EL (cell line): ENCODE measurements around the gene ZG16.
"Not testable (repeated sequence)": the region's sequence is repeated elsewhere in the genome, so short reads cannot be mapped to it uniquely, and the experiment has no call there.

Source experiments
- DNase-seq: peaks from one replicate; pipeline ENCODE4 v3.0.0-alpha.2; 2016

ZG16 gene

DNA sequence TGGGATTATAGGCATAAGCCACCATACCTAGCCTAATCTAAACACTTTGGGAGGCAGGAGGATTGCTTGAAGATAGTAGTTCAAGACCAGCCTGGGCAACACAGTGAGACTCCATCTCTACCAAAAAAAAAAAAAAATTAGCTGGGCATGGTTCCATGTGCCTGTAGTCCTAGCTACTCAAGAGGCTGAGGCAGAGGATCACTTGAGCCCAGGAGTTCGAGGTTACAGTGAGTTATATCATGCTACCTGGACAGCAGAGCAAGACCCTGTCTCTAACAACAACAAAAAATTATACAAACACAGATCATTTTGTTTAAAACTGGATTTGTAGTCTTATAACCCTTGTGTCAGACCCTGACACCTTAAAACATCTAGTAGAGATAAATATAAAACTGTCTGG lies 24.5 kb upstream of the ZG16 start:
- DNase-seq, result no peak

DNA sequence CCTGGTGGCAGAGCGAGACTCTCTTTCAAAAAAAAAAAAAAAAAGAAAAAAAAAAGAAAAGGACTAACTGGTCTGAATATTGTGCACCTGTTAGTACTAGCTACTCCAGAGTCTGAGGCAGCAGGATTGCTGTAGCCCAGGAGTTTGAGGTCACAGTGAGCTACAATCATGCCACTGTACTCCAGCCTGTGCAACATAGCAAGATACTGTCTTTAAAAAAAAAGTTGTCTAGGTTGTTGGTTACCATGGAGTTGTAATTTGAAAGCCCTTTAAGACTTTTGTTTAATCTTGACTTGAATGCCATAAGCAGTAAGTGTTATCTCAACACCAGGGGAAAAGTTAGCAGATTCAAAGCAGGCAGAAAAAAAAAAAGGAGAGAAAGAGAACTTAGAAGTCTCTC lies 21.4 kb upstream of the ZG16 start:
- no peak for DNase-seq

DNA sequence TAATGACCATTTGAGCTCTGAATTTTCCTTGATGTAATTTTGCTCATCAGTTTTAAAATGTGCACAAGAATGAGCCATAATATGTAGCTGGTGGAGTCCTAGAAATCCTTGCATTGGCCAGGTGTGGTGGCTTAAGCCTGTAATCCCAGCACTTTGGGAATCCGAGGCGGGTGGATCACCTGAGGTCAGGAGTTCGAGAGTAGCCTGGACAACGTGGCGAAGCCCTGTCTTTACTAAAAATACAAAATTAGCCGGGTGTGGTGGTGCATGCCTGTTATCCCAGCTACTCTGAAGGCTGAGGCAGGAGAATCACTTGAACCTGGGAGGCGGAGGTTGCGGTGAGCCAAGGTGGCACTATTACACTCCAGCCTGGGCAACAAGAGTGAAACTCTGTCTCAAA lies 21.0 kb upstream of the ZG16 start:
- DNase-seq, result not testable (repeated sequence)

DNA sequence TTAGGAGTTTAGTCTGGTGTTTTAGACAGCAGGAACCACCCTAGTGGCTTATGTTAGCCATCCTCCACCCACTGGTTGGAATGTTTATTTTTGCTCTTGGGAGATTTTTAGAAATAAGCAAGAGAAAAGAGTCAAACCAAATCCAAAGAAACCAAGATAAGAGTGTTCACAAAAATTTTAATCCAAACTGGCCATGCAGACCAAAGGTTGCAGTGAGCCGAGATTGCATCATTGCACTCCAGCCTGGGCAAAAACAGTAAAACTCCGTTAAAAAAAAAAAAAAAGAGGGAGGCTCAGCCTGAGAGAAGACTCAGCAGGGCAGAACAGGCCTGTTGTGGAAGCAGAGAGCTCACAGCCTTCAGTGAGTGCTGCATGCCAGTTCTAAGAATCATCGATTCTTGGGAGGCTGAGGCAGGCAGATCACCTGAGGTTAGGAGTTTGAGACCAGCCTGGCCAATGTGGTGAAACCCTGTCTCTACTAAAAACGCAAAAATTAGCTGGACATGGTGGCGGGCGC lies 20.0 kb upstream of the ZG16 start:
- peak; percentile 25 for DNase-seq

DNA sequence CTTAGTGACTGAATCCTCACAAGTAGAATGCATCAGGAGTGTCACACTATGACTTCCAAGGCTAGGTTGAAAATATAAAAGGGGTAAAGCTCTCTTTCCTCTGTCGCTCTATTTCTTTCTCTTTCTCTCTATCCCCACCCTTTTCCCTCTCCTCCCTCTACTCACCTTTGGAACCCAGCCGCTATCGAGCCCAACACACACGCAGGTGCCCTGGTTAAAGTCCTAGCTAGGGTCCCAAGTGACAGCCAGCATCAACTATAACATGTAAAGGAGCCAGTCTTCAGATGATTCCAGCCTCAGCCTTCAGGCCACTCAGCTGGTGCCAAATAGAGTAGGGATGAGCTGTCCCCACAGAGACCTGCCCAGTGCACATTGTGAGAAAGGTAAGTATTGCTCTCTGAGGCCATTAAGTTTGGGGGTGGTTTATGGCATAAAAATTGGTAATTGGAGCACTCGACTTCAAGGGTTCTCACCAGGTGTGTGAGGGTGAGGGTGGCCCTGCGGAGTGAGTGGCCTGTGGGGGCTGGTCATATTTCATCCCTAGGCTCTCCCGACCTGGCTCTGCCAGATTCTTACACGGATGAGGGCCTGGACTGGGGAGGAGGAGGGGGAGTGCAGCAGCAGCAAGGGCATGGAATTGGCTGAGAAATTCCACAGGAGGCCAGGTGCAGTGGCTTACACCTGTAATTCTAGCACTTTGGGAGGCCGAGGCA lies 17.3 kb upstream of the ZG16 start:
- DNase-seq, result no peak

DNA sequence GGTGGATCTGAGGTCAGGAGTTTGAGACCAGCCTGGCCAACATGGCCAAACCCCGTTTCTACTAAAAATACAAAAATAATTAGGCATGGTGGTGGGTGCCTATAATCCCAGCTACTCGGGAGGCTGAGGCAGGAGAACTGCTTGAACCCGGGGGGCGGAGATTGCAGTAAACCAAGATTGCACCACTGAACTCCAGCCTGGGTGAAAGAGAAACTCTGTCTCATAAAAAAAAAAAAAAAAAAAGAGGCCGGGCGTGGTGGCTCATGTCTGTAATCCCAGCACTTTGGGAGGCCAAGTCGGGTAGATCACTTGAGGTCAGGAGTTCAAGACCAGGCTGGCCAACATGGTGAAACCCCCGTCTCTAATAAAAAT lies 16.8 kb upstream of the ZG16 start:
- not testable (repeated sequence) for DNase-seq

DNA sequence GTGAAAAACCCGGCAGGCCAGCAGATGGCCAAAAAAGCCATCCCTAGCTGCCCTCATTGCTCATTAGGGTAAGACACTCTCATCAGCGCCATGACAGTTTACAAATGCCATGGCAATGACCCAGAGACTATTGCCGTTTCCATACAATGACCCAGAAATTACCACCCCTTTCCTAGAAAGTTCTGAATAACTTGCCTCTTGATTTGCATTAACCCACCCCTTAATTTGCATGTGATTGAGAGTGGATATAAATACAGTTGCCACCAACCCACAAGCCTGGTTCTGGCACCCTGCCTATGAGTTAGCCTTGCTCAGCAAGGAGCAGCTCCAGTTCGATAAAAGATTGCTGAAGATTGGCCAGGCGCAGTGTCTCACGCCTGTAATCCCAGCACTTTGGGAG lies 16.2 kb upstream of the ZG16 start:
- no peak for DNase-seq

DNA sequence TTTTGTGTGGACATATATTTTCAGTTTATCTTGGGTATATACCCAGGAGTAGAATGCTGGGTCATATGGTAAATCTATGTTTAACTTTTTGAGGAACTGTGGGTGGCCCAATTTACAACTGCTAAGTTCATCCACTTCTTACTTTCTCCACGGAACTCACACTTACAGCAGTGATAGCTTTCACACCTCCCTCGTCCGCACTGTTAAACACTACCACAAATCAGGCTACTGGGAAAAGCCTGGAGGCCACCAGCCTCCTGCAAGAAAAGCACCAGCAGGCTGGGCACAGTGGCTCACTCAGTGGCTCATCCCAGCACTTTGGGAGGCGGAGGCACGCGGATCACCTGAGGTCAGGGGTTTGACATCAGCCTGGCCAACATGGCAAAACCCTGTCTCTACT lies 14.7 kb upstream of the ZG16 start:
- no peak for DNase-seq

DNA sequence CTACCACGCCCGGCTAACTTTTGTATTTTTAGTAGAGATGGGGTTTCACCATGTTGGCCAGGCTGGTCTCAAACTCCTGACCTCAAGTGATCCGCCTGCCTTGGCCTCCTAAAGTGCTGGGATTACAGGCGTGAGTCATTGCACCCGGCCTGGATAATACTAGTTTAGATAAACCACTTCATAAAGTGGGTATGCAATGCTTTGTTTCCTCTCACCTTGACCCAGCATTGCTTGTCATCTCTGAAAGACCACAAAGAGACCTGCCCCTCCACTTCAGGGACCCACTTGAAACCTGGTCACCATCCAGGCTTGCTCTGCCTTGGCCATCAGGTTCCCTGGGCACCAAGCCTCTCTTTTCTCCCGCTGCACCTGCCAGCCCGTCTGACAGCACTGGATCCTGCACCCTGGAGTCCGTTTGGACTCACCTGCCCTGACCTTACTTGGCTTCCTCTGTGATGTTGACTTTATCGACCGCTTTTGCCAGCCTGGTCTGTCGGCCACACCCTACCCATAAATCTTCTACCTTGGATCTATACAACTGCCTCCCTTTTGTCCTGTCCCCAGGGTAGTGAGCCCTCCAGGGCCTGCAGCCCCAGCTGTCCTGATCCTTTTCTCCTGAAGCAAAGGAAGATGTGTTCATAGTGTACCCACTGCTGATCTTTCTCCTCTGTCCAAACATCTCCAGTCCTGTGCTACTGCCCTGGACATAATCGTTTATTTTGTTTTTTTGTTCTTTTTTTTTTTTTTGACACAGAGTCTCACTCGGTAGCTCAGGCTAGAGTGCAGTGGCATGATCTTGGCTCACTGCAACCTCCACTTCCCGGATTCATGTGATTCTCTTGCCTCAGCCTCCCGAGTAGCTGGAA lies 12.7 kb upstream of the ZG16 start:
- DNase-seq, result no peak

DNA sequence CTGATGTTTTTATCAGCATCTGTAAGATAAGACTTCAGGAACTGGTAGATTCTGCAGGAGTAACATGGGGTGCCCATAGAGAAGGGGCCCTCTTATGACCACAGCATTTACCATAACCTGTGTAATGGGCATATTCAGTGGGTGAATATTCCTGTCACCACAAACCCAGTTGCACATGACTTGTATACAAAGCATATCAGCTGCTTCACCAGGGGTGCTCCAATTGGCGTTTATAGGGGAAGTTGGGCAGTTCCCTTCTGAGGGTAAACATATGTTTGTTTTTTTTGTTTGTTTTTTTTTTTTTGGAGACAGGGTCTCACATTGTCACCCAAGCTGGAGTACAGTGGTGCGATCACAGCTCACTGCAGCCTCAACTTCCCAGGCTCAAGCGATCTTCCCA lies 11.5 kb upstream of the ZG16 start:
- no peak for DNase-seq

DNA sequence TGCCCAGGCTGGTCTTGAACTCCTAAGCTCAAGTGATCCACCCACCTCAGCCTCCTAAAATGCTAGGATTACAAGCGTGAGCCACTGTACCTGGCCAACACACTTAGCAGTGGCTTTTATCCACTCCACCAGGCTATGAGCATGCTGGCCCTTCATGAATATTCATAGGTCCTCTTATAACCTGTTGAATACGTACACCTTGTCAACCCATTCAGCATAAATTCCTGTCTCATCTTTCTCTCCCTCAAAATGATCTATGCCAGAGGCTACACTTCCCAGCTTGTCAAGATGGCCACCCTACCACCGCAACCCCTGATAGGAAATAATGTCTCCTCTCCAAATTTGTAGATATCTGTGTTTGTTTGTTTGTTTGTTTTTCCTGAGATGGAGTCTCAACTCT lies 11.0 kb upstream of the ZG16 start:
- DNase-seq, result no peak

DNA sequence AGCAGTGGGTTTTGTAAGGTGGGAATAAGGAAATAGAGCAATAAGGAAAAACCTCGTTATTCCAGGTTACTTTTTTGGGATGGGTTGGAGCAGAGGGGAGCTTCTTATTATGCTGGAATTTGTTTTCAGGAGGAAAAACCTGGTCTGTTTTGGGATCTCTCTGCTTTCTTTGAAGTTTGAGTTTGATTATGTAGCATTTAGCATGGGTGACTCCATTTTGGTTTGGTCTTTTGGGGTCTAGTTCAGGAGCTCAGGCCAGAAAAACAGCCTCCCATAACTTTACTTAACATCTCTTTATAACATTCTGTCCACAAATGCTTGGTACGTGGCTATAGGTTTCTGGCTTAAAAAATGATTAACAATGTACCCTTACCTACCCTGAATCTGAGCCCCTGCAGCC lies 8.5 kb upstream of the ZG16 start:
- DNase-seq, result no peak

DNA sequence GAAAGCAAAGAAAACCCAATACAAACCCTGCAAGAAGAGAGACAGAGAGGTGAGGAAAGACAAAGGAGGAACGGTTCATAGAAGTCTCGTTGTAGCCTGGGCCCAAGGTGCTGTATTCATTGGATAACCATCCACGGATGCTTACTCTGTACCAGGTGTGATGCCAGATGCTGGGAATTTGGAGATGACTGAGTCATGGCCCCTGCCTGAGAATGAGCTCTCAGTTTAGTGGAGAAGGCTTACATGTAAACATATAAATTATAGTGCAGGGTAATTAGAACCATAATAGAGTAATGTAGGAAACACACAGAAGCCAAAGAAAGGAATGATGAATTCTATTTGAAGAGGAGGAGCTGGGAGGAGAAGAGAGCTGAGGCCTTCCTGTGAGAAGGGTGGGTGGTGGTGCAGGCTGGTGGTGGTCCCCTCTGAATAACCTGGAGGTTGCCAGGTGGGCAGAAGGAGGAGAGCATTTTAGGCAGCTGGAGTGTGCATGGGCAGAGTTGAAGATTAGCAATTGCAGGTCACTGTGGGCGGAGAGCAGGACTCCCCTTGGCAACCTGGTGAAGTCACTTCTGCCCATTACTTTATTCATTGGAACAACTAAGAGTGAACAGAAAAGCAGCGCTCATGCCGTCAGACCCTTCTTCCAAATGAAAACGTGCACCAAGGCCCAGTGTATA lies 7.7 kb upstream of the ZG16 start:
- DNase-seq, result no peak

DNA sequence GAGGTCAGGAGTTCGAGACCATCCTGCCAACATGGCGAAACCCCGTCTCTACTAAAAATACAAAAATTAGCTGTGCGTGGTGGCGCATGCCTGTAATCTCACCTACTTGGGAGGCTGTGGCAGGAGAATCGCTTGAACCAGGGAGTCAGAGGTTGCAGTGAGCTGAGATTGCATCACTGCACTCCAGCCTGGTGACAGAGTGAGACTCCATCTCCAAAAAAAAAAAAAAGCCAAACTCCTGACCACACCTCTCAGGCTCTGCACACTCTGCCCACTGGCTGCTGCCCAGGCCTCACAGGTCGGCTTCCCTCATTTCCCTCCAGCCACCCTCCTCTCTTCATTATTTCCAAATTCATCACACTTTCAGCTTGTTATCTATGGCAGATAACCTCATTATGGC lies 5.7 kb upstream of the ZG16 start:
- DNase-seq, result not testable (repeated sequence)

DNA sequence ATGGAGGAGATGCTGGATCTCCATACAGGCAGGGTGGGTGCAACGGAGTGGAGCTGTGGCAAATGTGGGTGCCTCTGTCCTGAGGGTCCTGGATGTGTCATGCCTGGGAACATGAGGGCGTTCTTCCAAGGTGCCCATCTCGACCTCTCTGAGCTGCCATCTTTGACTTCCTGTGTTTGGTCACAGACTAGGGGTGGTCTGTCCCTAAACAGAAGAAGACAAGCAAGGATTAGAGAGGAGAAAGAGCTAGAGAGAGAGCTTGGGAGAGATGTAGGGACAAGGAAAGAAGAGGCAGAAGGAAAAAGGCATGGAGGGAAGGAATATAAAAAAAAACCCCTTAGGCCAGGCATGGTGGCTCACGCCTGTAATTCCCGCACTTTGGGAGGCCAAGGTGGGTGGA lies 3.3 kb upstream of the ZG16 start:
- DNase-seq, result no peak

DNA sequence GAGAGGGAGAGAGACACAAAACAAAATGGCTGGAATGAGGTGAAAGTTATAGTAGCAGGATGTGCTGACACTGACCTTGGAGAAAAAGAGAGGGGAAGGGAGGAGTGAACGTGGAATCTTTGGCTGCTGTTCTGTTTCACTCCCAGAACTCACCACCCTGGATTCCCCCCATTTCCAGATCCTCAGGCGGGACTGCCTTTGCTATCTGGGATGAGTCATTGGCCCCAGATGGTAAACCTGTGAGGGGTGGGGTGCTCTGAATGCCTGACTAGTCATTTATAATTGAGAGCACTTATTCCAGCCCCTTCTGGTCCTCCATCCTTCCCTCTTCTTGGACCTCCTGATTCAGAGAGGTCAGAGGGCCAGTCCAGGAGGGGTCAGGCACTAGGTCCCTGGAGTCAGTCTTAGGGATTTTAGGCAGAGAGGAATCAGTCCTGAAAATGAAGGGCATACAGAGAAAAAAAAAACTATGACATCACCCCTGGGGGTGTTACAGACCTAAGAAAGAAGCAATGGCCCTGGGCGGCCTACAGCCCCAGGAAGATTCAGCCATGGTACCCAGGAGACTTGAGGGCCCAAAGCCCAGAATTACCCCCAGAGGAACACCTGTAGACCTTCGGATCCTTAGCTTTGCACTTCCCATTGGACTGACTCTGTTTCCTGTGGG lies 2.2 kb upstream of the ZG16 start:
- DNase-seq, result peak; percentile 76

DNA sequence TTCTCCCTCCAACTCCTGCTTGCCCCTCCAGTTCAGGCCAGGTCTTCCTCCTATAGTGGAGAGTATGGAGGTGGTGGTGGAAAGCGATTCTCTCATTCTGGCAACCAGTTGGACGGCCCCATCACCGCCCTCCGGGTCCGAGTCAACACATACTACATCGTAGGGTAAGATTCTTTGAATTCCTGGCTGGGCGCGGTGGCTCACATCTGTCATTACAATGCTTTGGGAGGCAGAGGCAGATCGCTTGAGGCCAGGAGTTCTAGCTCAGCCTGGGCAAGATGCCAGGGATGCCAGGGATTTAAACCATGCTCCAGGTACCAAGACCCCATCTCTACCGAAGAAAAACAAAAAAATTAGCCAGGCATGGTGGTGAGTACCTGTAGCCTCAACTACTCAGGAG lies 1.4 kb downstream of the ZG16 start:
- DNase-seq, result peak; percentile 68

DNA sequence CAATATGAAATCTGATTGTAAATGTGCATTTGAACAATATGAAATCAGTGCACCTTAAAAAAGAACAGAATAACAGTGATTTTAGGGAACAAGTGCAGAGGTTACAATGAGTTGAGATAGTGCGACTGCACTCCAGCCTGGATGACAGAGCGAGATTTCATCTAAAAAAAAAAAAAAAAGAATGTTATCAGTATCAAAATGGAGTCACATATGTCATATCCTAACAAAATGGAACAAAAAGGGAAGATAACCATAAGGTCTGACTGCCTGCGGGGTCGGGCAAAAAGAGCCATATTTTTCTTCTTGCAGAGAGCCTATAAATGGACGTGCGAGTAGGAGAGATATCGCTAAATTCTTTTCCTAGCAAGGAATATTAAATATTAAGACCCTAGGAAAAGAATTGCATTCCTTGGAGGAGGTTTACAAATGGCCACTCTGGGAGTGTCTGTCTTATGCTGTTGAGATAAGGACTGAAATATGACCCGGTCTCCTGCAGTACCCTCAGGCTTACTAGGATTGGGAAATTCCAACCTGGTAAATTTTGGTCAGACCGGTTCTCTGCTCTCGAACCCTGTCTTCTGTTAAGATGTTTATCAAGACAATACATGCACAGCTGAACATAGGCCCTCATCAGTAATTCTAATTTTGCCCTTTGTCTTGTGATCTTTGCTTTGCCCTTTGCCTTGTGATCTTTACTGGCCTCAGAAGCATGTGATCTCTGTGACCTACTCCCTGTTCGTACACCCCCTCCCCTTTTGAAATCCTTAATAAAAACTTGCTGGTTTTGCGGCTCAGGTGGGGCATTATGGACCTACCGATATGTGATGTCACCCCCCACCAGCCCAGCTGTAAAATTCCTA lies 5.3 kb downstream of the ZG16 start:
- not testable (repeated sequence) for DNase-seq

DNA sequence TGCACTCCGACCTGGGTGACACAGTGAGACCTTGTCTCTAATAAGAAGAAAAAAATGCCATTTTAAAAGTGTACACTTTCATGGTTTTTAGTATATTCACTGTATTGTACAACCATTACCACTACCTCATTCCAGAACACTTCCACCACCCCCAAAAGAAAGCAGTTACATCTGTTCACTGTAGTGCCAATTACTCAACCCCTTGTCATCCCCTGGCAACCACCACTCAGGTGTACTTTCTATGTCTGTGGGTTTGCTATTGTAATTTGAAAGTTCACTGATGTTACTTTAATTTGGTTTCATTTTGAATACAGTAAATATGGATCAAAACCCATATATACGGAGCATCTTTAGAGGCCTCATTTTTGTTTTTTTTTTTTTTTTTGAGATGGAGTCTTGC lies 6.1 kb downstream of the ZG16 start:
- no peak for DNase-seq

DNA sequence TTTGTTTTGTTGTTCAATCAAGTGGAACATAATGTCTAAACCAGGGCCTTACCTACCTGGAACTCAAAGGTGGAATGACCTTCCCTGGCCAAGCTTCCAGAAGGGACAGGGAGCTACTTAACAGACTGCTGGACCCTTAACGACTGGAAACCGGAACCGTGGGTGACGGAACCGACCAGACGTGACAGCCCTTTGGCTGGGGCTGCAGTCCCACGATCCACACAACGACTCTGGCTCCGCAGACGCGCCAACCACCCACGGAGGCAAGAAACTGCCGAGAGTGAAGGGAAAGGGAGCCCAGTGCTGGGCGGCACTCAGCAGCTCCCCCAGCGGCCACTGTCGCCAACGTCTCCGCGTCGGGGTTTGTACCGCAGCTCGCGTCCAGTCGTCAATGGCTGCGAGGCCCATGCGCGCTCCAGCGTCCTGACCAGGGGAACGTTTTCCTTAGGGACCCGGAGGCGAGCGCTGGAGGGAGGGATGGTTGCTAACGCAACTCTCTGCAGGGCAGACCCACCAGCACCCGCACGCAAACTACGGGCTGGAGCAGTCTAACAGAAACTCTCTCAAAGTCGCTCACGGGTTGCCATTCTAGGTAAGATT lies 6.9 kb downstream of the ZG16 start:
- DNase-seq, result peak; percentile 73

DNA sequence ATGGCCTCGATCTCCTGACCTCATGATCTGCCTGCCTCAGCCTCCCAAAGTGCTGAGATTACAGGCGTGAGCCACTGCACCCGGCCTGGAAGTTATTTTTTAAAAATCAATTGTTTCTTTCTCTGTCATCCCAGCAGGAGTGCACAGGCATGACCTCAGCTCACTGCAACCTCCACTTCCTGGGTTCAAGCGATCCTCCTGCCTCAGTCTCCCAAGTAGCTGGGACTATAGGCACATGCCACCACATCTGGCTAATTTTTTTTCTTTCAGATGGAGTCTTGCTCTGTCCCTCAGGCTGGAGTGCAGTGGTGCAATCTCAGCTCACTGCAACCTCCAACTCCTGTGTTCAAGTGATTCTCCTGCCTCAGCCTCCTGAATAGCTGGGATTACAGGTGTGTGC lies 9.1 kb downstream of the ZG16 start:
- not testable (repeated sequence) for DNase-seq

DNA sequence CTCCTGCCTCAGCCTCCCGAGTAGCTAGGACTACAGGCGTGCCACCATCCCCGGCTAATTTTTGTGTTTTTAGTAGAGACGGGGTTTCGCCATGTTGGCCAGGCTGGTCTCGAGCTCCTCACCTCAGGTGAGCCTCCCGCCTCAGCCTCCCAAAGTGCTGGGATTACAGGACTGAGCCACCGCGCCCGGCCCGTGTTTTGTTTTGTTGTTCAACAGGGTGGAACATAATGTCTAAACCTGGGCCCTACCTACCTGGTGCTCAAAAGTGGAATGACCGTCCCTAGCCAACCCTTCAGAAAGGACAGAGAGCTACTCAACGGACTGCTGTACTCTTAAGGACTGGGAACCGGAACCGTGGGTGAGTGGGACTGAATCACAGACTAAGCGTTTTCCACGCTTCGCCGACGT lies 11.7 kb downstream of the ZG16 start:
- DNase-seq, result no peak
